Superior temporal gyrus (tissue), 1 donor: ENCODE data around the gene SIRT7.

Experiments
- DNase-seq: peaks from one replicate; pipeline ENCODE4 v3.0.0-alpha.2; 2016; ENCODE audit errors: extremely low spot score

The SIRT7 gene

DNA sequence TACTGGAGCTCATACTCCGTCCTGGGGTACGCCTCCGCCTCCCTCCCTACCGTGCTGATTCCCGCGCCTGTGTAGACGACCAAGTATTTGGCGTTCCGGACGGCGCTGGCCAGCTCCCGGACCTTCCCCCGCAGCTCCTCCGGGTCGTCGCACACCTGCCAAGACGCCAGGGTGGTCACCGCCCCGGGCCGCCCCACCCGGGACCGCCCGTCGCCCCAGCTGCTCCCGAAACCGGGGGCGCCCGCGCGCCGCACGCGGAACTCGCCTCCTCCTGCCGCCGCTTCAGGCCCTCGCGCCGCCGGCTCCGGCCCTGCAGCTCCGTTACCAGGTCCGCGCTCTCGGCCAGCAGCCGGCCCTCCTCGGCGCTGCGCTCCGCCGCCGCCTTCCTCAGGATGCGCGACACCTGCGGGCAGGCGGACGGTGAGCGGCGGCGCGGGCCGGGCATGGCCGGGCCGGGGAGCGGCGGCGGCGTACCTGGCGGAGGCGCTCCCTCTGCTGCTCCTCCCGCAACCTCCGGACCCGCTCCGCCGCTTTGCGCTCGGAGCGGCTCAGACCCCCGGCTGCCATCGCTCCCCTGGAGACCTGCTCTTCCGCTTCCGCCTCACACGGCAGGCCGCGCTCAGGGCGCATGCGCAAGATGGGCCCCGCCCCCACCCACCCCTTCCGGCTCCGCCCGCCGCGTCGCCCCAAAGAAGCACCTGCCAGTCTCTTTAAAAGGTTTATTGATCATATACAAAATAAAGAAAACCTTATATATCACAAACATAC is at the start of gene SIRT7:
SIRT7 (minus strand) TSS at position 612 of the 768 bp plus-strand sequence; CDS start at position 567, 45 bp downstream.
- peak; percentile 89 for DNase-seq

- DNase-seq: no peak
These were observed 49.2 kb upstream of the SIRT7 start for GRCh38 chr17:81967244-81967532.

DNA sequence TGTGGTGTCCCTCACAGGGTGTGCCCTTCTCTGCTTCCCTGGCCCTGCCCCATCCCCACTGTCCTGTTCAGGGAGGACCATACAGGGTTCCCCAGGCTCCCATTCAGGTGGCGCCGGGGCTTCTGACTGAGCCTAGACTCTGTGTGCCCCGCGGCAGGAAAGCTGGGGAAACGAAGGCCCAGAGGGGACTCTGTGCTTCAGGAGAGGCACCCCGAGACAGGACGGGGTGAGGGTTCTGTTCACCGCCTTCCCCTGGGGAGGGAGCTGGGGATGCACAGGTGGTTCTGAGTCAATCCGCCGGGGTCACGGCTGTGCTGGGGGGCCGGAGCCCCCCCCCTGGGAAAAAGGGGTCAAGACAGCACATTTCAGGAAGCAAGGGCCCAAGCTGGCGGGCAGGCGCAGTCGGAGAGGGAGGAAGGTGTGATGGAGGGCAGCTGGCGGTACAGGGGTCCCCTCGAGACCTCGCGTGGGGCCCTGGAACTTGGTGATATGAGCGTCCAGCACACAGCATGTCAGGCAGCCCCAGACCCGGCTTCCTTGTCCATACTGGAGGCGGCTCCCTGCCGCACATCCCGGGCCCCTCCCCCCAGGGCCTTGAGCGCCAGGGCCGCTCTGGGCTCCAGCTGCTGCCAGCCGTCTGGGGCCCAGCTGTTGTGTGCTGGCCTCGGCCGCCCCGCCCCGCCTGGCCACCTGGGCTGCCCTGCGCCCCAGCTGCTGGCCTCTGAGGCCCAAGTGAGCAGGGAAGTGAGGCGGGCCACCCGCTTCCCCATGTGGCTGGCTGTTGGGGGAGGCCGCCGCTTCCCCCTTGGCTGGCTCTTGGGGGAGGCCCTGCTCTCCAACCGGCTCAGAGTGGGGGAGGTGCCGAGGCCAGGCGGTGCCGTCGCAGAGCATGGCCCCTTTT is 48.6 kb upstream of the SIRT7 start:
- no peak for DNase-seq

- no peak for DNase-seq
These were observed 46.3 kb upstream of the SIRT7 start for GRCh38 chr17:81964081-81964849.

DNA sequence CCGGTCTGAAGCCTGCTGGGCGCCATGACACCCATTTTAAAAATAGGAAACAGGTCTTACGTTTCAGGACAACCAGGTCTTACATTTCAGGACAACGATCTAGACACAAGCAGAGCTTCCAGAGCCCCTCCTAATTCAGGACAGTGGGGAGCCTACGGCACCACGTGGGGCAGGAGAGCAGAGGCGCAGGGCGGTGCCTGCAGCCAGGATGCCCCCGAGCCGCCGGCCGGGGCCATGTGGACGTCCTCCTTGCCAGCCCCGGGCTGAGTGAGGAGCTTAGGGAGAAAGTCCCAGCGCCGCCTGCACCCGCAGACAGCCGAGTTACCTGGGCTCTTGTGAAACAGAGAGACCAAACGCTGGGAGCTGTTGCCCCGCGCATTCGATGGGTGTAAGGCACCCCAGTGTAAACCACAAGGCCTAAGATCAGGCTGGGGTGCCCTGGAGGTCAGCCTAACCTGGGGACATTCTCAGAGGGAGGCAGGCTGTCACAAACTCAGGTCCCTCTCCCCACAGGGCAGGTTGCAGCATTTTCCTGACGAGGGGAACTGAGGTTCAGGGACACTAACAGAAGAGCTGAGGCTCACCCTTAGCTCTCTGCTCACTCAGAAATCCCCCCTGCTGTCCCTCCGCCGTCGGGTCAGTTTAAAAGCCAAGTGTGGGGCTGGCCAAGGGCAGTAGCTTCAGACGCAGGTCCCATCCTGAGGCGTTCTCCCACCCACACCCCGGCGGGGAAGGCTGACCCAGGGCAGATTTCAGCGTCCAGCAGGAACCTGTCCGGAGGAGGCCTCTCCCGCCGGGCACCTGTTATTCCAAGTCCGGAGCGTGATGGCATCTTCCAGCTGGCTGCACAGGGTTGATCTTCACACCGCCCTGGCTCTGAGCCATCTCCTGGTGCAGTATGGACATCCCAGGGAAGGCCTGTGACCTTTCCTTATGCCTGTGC is 44.8 kb upstream of the SIRT7 start:
- DNase-seq: no peak

DNA sequence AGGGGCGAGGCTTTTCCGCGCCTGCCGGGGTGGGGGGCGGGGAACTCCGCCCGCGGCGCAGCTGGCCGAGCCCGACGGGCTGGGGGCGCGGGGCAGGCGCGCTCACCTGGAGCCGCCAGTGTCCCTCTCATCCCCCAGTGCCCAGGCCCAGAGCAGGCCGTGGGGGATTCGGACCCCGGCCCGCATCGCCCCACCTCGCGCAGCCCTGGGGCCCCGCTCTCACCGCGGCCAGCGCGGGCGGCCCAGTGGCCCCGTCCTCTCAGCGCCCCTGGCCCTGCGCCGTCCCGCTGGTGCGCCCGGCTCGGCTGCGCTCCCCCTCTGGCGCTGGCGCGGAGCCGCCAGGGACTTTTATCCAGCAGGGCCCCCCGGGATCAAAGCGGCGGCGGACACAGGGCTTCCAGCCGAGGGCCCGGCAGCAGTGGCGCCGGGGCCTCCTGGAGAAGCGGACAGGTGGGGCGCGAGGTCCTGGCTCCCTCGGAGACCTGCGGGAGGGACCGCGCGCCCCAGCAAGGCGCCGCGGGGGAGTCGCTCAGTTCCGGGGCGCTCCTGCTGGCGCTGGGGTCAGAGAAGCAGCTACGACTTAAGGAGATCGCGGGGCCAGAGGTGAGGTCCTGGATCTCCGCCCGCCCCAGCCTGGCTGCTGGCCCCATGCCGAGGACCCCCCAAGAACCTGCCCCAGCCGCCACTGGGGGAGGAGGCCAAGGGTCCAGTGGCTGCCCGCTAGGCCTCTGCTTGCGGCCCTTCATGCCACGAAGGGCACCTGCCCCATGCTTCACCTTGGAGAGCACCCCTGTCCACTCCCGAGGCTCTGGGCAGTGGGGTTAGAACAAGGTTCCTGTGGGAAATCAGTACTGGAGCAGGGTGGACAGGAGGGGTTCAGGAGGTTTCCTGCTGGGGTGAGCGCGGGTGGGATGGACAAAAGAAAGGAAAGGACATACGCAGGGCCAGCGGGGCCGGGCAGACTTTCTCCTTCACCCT is 43.8 kb upstream of the SIRT7 start:
- no peak for DNase-seq

- no peak for DNase-seq
These were observed 43.1 kb upstream of the SIRT7 start, which contains the start of gene NOTUM for GRCh38 chr17:81961087-81961511. Gene NOTUM (minus strand): TSS chr17:81961187. CDS start chr17:81960909, 278 bp downstream.

DNA sequence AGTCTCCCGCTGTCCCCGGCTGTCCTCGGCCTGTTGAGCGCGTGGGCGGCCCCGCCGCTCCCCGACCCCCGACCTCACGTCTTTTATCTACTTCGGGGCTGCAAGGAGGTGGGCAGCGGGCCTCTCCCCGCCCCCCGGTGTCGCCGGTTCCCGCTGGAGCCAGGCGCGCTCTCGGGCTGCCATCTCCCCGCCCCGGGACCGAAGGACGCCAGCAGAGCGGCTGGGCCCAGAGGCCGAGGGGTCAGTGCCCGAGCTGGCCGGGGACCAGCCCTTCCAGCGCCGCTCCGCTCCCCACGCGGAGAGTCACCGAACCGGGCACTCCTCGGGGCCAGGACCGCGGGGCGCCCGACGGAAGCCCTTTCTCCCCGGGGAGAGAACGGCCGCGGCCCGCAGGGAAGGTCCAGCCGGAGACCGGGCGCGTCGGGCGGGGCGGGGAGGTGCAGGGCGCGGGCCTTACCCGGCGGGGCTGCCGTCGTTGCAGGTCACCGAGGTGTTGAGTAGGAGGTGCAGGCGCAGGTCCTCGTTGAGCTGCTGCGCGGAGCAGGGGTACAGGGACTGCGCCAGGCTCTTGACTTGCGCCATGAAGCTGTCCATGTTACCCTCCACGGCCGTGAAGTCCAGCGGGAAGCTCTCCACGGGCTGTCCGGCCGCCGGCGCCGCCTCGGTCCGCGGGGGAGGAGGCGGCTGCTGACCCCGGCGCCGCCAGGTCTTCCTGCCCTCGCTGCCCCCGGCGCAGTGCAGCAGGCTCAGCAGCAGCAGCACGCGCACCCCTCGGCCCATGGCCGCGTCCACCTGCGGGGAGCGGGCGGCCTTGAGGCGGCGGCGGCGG is 42.4 kb upstream of the SIRT7 start:
- no peak for DNase-seq

DNA sequence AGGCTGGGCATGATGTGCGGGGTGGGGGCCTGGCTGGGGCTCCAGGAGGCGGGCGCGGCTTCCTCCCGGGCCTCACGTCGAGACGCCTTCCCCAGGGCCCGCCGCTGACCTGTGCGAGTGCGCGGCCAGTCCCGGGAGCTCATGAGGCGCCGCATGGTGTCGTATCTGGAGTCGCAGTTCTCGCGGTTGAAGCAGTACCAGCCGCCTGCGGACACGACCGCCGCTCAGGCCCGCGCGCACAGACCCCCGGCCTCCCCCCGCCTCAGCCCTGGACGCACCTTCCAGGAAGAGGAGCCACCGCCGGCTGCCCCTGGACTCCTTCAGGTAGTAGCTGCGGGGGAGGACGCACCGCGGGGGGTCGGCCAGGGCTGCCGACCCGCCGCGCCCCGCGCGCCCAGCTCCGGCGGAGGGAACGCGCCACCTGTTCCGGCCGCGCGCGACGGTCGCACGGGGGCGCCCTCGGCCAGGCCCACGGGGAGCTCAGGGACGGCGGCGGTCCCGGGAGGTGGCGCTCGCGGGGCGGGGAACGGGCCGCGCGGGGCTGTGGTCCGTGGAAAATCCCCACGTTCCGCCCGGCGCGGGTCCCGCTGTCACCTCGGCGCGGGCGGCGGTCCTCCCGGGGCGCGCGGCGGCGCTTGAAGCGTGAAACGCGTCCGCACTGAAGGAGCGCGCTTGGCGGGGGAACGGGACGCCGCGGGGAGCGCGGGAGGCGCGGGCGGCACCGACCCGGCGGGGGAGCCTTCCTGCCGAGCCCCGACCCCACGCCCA is 41.6 kb upstream of the SIRT7 start:
- DNase-seq: peak; percentile 62

GRCh38 chr17:81958633-81959342 is 40.8 kb upstream of the SIRT7 start:
- no peak for DNase-seq

DNA sequence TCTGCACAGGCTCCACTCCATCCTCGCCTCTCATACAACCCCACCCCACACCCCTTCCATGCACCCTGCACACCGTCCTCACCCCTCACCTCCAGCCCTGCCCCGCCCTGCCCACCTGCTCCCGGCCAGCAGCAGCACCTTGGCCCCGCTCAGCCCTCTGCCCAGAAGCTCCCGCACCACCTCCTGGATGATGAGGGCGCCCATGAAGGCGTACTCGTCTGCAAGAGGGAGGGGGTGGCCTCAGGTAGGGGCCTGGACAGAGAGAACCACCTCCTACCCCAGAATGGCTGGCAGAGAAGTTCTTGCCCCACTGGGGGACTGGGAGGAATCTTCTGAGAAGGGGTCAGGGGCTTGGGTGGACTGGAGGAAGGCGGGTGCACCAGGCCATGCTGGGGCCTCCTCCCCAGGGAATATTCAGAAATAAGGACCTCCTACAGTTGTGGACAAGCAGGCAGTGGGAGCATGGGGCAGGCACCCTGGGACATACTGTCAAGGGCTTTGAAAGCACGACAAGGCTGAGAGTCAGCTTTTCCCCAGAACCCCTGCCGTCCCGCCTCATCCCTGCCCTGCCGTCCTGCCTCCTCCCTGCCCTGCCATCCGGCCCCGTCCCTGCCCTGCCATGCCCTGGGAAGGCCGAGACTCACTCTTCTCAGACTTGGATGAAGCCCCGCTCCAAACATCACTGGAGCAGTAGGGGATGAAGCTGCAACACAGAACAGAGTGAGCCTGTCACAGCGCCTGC is 39.9 kb upstream of the SIRT7 start:
- no peak for DNase-seq

GRCh38 chr17:81956607-81957589 is 38.9 kb upstream of the SIRT7 start:
- DNase-seq: no peak

- DNase-seq: no peak
These were observed 38.0 kb upstream of the SIRT7 start for GRCh38 chr17:81955756-81956544.

GRCh38 chr17:81955058-81955681 is 37.2 kb upstream of the SIRT7 start:
- DNase-seq: no peak
